DOHH2 (cell line): Measurements from ENCODE around the gene PYM1.

Experiments
- EZH2phosphoT487 ChIP-seq: fragments of 200-600 bp; sonication (generic); IDR thresholded peaks from 2 replicates; pipeline ENCODE4 v1.6.1; 2017; ENCODE audit warnings: borderline replicate concordance, mild to moderate bottlenecking, antibody characterized with exemption, low read length, moderate library complexity, mixed read lengths
- TF ChIP-seq, protein P1 (sequence below): fragments of 200-600 bp; sonication (generic); IDR thresholded peaks from one replicate; pipeline ENCODE4 v1.5.1; 2014; ENCODE audit warnings: antibody characterized with exemption, mild to moderate bottlenecking, low read depth, low read length; ENCODE audit not compliant: poor library complexity, severe bottlenecking

DNA sequence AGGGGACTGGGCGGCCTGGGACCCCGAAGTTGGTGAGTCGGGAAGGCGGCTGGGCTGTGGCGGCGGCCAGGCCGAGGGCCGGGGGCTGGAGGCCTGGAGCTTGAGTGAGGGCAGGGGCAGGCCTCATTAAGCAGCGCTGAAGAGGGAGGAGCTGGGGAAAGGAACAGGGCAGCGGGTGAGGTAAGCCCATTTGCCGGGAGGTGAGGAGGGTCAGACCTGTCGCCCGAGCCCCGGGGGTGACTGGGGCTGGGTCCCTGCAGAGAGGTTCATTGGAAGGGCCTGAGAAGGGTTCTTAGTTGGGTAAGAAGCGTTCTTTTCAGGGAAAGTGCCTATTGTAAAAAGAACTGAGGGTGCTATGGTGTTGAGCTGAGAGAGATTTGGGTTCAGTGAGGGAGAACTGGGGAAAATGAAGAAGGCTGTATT lies 46.6 kb upstream of the PYM1 start:
- TF ChIP-seq, protein P1, sequence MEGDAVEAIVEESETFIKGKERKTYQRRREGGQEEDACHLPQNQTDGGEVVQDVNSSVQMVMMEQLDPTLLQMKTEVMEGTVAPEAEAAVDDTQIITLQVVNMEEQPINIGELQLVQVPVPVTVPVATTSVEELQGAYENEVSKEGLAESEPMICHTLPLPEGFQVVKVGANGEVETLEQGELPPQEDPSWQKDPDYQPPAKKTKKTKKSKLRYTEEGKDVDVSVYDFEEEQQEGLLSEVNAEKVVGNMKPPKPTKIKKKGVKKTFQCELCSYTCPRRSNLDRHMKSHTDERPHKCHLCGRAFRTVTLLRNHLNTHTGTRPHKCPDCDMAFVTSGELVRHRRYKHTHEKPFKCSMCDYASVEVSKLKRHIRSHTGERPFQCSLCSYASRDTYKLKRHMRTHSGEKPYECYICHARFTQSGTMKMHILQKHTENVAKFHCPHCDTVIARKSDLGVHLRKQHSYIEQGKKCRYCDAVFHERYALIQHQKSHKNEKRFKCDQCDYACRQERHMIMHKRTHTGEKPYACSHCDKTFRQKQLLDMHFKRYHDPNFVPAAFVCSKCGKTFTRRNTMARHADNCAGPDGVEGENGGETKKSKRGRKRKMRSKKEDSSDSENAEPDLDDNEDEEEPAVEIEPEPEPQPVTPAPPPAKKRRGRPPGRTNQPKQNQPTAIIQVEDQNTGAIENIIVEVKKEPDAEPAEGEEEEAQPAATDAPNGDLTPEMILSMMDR = no peak
- TF ChIP-seq EZH2phosphoT487 = no peak
